ENCODE measurements around the gene BCL2L11.

The BCL2L11 gene

DNA sequence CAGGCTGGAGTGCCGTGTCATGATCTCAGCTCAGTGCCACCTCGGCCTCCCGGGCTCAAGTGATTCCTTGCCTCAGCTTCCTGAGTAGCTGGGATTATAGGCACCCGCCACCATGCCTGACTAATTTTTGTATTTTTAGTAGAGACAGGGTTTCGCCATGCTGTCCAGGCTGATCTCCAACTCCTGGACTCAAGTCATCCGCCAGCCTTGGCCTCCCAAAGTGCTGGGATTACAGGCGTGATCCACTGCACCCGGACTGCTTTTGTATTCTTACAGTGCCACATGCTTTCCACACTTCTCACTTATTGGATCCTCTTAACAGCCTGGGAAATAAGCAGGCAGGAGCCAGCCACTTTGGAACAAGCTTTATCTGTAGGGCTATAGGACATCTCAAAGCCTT lies 25.3 kb upstream of the BCL2L11 start:
- Mint-ChIP-seq H3K4me3 (no peak overlapping the region), H3K36me3 (ENCODE audit: low read depth) (no peaks in the 10 kb centered on the region), H3K9me3 (no peaks in the 10 kb centered on the region), H3K4me1 (no peaks in the 10 kb centered on the region), H3K27ac (no peak overlapping the region), H3K27me3 (ENCODE audit: low read depth) (peaks cover 3% of the 10 kb centered on the region)
- TF ChIP-seq, protein P1, sequence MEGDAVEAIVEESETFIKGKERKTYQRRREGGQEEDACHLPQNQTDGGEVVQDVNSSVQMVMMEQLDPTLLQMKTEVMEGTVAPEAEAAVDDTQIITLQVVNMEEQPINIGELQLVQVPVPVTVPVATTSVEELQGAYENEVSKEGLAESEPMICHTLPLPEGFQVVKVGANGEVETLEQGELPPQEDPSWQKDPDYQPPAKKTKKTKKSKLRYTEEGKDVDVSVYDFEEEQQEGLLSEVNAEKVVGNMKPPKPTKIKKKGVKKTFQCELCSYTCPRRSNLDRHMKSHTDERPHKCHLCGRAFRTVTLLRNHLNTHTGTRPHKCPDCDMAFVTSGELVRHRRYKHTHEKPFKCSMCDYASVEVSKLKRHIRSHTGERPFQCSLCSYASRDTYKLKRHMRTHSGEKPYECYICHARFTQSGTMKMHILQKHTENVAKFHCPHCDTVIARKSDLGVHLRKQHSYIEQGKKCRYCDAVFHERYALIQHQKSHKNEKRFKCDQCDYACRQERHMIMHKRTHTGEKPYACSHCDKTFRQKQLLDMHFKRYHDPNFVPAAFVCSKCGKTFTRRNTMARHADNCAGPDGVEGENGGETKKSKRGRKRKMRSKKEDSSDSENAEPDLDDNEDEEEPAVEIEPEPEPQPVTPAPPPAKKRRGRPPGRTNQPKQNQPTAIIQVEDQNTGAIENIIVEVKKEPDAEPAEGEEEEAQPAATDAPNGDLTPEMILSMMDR (IDR thresholded peaks at IDR 0.05; ENCODE audit: unreplicated experiment in 3 of 3): no peak

DNA sequence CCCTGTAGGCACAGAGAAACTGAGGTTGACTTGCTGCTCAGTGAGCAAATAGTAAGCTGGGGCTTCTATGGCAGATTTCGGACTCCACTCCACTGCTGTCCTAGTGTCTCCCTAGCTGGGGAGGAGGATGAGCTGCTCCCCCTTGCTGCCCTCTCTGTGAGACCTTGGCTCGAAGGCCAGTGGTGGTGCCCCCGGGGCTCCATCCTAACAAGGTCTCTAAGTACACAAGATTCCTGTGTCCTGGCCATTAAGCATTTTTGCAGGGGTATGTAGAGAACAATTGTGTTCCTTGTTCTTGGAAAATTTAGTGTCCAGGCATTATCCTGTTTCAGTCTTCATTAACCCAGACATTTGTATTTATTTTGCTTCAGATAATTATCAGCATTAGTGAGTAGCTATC lies 21.3 kb upstream of the BCL2L11 start:
- no peaks in the 10 kb centered on the region for H3K9me3 Mint-ChIP-seq
- H3K4me3 Mint-ChIP-seq: no peak overlapping the region
- no peaks in the 10 kb centered on the region for H3K4me1 Mint-ChIP-seq
- TF ChIP-seq, protein P1 (IDR thresholded peaks at IDR 0.05; ENCODE audit: unreplicated experiment in 3 of 3): no peak
- H3K27ac Mint-ChIP-seq: no peak overlapping the region
- no peaks in the 10 kb centered on the region for H3K27me3 Mint-ChIP-seq (ENCODE audit: low read depth)
- H3K36me3 Mint-ChIP-seq (ENCODE audit: low read depth): no peaks in the 10 kb centered on the region

DNA sequence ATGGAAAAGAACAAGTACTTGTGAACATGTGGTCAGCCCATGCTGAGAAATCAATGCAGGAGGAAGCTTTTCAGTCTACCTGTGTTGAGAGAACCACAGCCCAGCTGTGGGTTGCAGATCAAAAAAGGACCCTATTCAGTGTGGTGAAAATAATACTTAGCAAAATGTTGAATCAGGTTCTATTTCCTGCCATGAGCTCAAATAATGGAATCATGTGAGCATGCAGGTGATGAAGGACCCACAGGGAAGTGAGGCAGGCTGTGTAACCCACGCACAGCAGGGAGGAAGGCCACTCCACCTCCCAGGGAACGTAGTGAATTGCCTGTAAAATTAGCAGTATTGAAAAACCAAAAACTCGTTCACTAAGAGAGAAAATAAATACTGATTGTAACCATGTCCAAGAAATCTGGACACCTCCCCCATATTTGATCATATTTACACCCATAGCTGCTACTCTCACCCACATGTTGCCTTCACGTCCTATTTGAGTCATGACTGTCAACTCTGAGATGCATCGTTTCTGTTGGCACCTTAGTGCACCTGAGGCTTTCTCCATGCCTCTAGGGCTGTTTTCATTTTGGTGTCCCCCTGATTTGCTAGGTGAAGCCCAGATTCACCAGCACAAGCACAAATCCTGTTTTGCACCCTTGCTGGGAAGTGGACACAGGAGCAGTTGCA lies 20.5 kb upstream of the BCL2L11 start:
- no peaks in the 10 kb centered on the region for H3K4me1 Mint-ChIP-seq
- no peaks in the 10 kb centered on the region for H3K9me3 Mint-ChIP-seq

DNA sequence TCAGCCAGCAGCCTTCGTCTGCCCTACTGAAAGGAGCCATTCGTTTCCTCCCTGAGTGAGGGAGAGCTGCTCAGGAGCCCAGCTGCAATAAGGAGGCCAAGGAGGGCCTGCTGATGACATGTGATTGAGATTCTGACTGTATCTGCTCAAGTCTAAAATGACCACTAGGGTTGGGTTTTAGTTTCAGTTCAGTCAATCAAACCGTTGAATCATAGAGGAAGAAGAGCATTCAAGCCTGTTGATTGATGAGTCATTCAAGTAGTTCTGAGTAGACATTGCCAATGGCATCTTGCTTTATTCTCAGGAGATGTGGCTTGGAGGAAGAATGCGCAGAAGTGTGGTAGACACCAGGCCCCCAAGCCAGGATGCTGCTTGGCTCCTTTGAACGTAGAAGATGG lies 19.9 kb upstream of the BCL2L11 start:
- H3K27ac Mint-ChIP-seq: no peak overlapping the region
- no peaks in the 10 kb centered on the region for H3K36me3 Mint-ChIP-seq (ENCODE audit: low read depth)
- no peak overlapping the region for H3K4me3 Mint-ChIP-seq
- TF ChIP-seq, protein P1 (IDR thresholded peaks at IDR 0.05; ENCODE audit: unreplicated experiment in 3 of 3): no peak
- H3K9me3 Mint-ChIP-seq: no peaks in the 10 kb centered on the region
- no peaks in the 10 kb centered on the region for H3K27me3 Mint-ChIP-seq (ENCODE audit: low read depth)
- H3K4me1 Mint-ChIP-seq: no peaks in the 10 kb centered on the region

More for the DNA sequence above, 20.5 kb upstream of the BCL2L11 start:
- no peak overlapping the region for H3K4me3 Mint-ChIP-seq
- H3K27me3 Mint-ChIP-seq (ENCODE audit: low read depth): no peaks in the 10 kb centered on the region
- no peaks in the 10 kb centered on the region for H3K36me3 Mint-ChIP-seq (ENCODE audit: low read depth)
- TF ChIP-seq, protein P1 (IDR thresholded peaks at IDR 0.05; ENCODE audit: unreplicated experiment in 3 of 3): no peak
- no peak overlapping the region for H3K27ac Mint-ChIP-seq

DNA sequence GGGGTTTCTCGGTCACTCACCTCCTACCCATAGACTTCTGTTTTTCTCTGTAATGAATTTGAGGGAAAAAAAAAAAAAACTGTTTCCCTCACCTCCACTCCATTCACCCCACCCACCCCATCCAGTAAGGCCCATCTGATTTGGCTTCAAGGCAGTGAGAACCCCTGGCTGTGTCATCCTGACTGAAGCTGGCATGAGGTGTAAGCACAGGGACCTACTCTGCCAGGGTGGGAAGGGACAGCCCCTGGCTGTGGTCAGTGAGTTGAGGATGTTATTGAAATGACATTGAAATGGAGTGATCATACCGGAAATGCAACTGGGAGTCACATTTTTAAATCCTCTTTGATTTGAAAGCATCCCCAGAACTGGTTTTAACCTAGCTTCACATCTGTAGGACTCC lies 19.1 kb upstream of the BCL2L11 start:
- no peaks in the 10 kb centered on the region for H3K36me3 Mint-ChIP-seq (ENCODE audit: low read depth)
- no peak overlapping the region for H3K27ac Mint-ChIP-seq
- no peaks in the 10 kb centered on the region for H3K27me3 Mint-ChIP-seq (ENCODE audit: low read depth)
- no peaks in the 10 kb centered on the region for H3K4me1 Mint-ChIP-seq
- H3K4me3 Mint-ChIP-seq: no peak overlapping the region
- H3K9me3 Mint-ChIP-seq: no peaks in the 10 kb centered on the region
- TF ChIP-seq, protein P1 (IDR thresholded peaks at IDR 0.05; ENCODE audit: unreplicated experiment in 3 of 3): no peak

DNA sequence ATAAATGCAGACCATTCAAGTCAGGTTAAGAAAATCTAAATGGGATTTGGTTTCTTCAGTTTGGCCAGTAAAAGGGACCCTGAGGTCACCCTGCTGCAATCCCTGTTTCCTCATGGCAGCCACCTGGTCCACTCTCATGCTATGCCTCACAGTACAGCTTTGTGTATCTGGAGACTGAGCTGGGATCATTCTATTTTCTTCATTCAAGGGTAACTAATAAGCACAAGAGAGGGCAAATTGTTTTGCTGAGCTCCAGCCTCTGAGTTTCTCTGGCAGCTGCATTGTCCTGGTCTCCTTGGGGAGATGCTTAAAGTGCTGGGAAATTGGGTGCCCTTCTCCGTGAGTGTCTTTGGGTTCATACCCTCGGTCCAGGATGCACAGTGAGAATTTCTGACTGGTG lies 18.5 kb upstream of the BCL2L11 start:
- Mint-ChIP-seq H3K27ac (no peak overlapping the region), H3K4me3 (no peak overlapping the region), H3K27me3 (ENCODE audit: low read depth) (no peaks in the 10 kb centered on the region), H3K9me3 (no peaks in the 10 kb centered on the region), H3K36me3 (ENCODE audit: low read depth) (no peaks in the 10 kb centered on the region), H3K4me1 (no peaks in the 10 kb centered on the region)
- TF ChIP-seq, protein P1 (IDR thresholded peaks at IDR 0.05; ENCODE audit: unreplicated experiment in 3 of 3): no peak

Data from nephron (organoid).